ENCODE measurements around the gene FLYWCH1. TPM values are rescaled to one million over a fixed set of nuclear protein-coding genes. Genes with fewer than 3 reads are reported as not detected.

Gene FLYWCH1
- total and polyA plus RNA-seq, 2 experiments from 2014 or later: 34.7 to 58.7 TPM

DNA sequence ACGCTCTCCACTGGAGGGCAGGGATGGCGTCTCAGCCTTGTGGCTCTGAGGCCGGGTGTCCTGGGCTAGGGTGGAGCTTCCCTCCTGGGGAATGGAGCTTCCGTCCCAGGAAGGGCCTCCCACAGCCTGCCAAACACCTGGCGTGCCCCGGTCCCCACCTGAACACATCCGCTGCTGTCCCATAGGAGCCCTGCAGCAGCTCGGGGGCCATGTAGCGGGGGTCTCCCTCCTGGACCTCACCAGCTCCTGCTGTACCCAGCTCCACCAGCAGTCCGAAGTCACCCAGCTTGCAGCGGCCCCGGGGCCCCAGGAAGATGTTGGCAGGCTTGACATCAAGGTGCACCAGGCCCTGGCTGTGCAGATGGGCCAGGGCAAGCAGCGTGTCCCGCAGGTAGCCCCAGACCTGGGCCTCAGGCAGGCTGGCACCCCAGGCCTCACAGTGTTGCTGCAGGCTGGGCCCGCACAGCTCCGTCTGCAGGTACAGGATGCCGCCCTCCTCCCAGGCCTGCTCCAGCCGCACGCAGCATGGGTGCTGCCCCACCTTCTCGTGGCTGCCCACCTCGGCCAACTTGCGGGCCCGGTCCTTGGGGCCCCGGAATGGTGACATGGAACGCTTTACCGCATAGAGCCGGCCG, 63.5 kb downstream of the FLYWCH1 start:
- H3K36me3 ChIP-seq: no peaks in the 10 kb centered on the region
- no peaks in the 10 kb centered on the region for H3K9me3 ChIP-seq (ENCODE audit: low read depth)
- H3K27ac ChIP-seq: no peak overlapping the region
- no peaks in the 10 kb centered on the region for H3K4me1 ChIP-seq (ENCODE audit: low read depth)
- TF ChIP-seq CTCF (IDR thresholded peaks at IDR 0.05; ENCODE audit: low read depth, low read length): no peak
- no peak for DNase-seq (ENCODE audit: low read depth in 1 of 2, low spot score in 1 of 2)
- no peak overlapping the region for H3K4me3 ChIP-seq
- H3K27me3 ChIP-seq: no peaks in the 10 kb centered on the region

DNA sequence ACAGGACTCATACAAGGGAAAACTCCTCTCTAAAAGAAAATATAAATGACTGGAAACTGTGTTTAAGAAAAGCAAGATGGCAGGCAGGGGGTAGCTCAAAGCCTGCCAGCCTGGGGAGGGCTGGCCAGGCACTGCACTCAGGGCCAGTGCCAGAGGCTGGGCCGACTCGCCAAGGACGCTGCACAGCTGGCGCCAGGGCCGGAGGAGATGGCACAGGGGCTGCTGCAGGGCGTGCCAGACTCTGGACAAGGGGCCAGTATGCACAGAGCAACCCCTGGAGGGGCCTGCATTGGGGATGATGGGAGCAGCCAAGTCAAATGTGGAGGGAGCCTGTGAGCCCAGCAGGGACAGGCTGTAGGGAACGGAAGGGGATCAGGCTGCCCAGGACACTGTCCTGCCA, 64.5 kb downstream of the FLYWCH1 start:
- TF ChIP-seq CTCF (IDR thresholded peaks at IDR 0.05; ENCODE audit: low read depth, low read length): no peak
- no peak for DNase-seq (ENCODE audit: low read depth in 1 of 2, low spot score in 1 of 2)
- Histone ChIP-seq H3K4me3 (no peak overlapping the region), H3K27me3 (no peaks in the 10 kb centered on the region), H3K9me3 (ENCODE audit: low read depth) (no peaks in the 10 kb centered on the region), H3K36me3 (no peaks in the 10 kb centered on the region), H3K27ac (no peak overlapping the region), H3K4me1 (ENCODE audit: low read depth) (peaks cover 4% of the 10 kb centered on the region)

DNA sequence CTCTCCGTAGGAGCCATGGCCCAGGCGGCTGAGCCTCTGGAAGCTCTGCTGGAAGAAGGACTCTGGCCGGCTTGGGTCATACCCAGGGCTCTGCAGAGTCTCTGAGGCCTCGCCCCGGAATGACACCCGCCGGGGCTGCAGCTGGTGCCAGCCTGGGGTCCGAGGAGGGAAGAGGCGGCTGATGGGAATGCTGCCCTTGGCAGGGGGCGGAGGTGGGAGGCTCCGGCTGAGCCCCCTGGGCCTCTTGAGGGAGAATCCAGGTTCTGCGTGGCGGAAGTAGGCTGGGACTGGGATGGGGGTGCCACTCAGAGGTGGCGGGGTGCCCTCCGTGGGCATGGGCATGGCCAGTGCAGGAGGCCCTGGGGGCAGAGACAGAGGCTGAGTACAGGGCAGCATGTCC, 64.9 kb downstream of the FLYWCH1 start:
- TF ChIP-seq CTCF (IDR thresholded peaks at IDR 0.05; ENCODE audit: low read depth, low read length): no peak
- no peak for DNase-seq (ENCODE audit: low read depth in 1 of 2, low spot score in 1 of 2)
- Histone ChIP-seq H3K36me3 (no peaks in the 10 kb centered on the region), H3K9me3 (ENCODE audit: low read depth) (no peaks in the 10 kb centered on the region), H3K27me3 (no peaks in the 10 kb centered on the region), H3K4me1 (ENCODE audit: low read depth) (peaks cover 8% of the 10 kb centered on the region), H3K4me3 (no peak overlapping the region), H3K27ac (no peak overlapping the region)

DNA sequence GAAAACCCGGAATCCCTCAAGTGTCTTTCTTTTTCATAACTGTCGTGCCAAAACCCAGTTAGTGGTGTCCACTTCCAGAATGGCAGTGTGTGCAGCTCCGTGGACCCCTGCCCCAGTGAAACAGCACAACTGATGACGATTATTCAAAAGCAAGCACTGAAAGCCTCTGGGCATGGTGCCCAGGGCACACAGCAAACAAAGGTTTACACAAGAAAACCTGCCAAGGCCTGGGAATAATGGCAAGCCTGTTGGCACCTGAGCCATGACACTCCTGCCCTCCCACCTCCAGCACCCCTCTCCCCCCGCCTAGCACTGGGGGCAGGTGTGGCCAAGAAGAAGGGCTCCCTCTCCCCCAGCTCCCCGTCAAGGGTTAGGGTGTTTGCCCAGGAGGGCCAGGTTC, 65.7 kb downstream of the FLYWCH1 start:
- TF ChIP-seq CTCF (IDR thresholded peaks at IDR 0.05; ENCODE audit: low read depth, low read length): no peak
- Histone ChIP-seq H3K4me3 (no peak overlapping the region), H3K27ac (no peak overlapping the region), H3K36me3 (no peaks in the 10 kb centered on the region), H3K4me1 (ENCODE audit: low read depth) (peaks cover 8% of the 10 kb centered on the region), H3K9me3 (ENCODE audit: low read depth) (no peaks in the 10 kb centered on the region), H3K27me3 (no peaks in the 10 kb centered on the region)
- no peak for DNase-seq (ENCODE audit: low read depth in 1 of 2, low spot score in 1 of 2)

DNA sequence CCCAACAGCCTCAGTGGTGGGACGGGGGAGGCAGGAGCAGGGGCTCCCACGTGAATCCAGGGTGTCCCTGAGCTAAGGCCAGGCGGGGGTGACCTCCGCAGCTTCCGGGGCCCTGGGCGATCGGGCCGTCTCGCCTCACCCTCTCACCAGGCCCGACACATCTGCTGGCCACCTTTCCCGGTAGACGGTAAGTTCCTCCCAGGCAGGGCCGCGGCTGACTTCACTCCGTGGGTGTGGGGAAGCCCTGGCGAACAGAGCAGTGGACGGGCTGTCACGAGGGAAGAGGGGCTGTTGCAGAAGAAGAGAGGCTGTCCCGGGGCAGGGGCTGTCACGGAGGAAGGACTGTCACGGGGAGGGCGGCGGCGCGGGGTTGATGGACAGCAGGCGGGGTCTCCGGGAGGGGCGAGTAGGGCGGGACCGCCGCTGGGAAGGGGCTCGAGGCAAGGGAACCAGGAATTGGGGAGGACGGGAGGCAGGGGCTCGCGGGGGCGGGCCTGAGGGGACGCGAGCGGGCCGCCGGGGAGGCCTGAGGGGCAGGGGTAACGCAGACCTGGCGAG, 68.0 kb downstream of the FLYWCH1 start:
- H3K27ac ChIP-seq: no peak overlapping the region
- DNase-seq (ENCODE audit: low read depth in 1 of 2, low spot score in 1 of 2): no peak

More for the DNA sequence above, 68.0 kb downstream of the FLYWCH1 start:
- peaks cover 8% of the 10 kb centered on the region for H3K4me1 ChIP-seq (ENCODE audit: low read depth)
- H3K9me3 ChIP-seq (ENCODE audit: low read depth): no peaks in the 10 kb centered on the region
- H3K27me3 ChIP-seq: no peaks in the 10 kb centered on the region
- H3K4me3 ChIP-seq: peak overlapping the region; percentile 61
- no peak for TF ChIP-seq CTCF (IDR thresholded peaks at IDR 0.05; ENCODE audit: low read depth, low read length)
- H3K36me3 ChIP-seq: no peaks in the 10 kb centered on the region

All from cardiac muscle cell (in vitro differentiated cells and primary cell).